SK-N-SH (cell line): ENCODE data around the gene TFF1. TPM values are rescaled to one million over a fixed set of nuclear protein-coding genes. Genes with fewer than 3 reads are reported as not detected.

Experiments
- CTCF ChIA-PET: fragments of 300-600, 350-600 bp; formaldehyde crosslinking; extraction: SDS; loops from one replicate; lab custom pipeline; 2021; lab: Yijun Ruan, JAX
- POLR2A ChIA-PET: fragments of 350-600 bp; sonication (Branson Sonifier 250); formaldehyde crosslinking; extraction: SDS; loops from one replicate; lab custom pipeline; 2020; ENCODE audit warnings: antibody characterized with exemption, inconsistent platforms; lab: Yijun Ruan, JAX
- DNase-seq: peaks from one replicate; pipeline ENCODE4 v3.0.0; 2012
- H2AFZ ChIP-seq: fragments of 200-600 bp; sonication (generic); 2 replicates; pipeline ENCODE4 v1.8.1; 2016; ENCODE audit warnings: antibody characterized with exemption, mild to moderate bottlenecking, low read depth
- H3F3A ChIP-seq: fragments of 200-600 bp; sonication (generic); replicated peaks from 2 replicates; pipeline ENCODE3; 2016; ENCODE audit warnings: antibody characterized with exemption, mild to moderate bottlenecking; ENCODE audit not compliant: insufficient read depth
- H3K27ac ChIP-seq, 2 experiments: fragments of 200-500 bp in 1 of 2; fragments of 200-600 bp in 1 of 2; sonication (Bioruptor generic) in 1 of 2; sonication (generic), shearing (Covaris generic) in 1 of 2; 2 replicates each; pipeline versions ENCODE4 v1.5.1 to v1.6.1; 2014 to 2016; ENCODE audit warnings: low read depth in 2 of 2, inconsistent platforms in 1 of 2, low read length in 1 of 2, mild to moderate bottlenecking in 1 of 2, mixed read lengths in 1 of 2
- H3K27me3 ChIP-seq: fragments of 200-600 bp; sonication (generic), shearing (Covaris generic); 2 replicates; pipeline ENCODE4 v1.6.1; 2016; ENCODE audit warnings: mixed run types; ENCODE audit not compliant: insufficient read depth
- H3K36me3 ChIP-seq, 2 experiments: fragments of 200-500 bp in 1 of 2; fragments of 200-600 bp in 1 of 2; sonication (Bioruptor generic) in 1 of 2; sonication (generic) in 1 of 2; replicated peaks in 1 of 2; 2 replicates each; pipeline versions ENCODE3 to v1.5.1; 2014 to 2016; ENCODE audit warnings: low read length in 1 of 2, mild to moderate bottlenecking in 1 of 2; ENCODE audit not compliant: insufficient read depth in 2 of 2, control insufficient read depth in 1 of 2
- H3K4me1 ChIP-seq, 2 experiments: fragments of 200-500 bp in 1 of 2; fragments of 200-600 bp in 1 of 2; sonication (Bioruptor generic) in 1 of 2; sonication (generic), shearing (Covaris generic) in 1 of 2; 2 replicates each; pipeline versions ENCODE4 v1.5.1 to v1.6.1; 2014 to 2016; ENCODE audit warnings: low read depth in 1 of 2, low read length in 1 of 2, mixed run types in 1 of 2; ENCODE audit not compliant: insufficient read depth in 2 of 2, control insufficient read depth in 1 of 2
- H3K4me2 ChIP-seq: fragments of 200-600 bp; sonication (generic), shearing (Covaris generic); 2 replicates; pipeline ENCODE4 v1.6.1; 2017; ENCODE audit warnings: mixed run types
- H3K4me3 ChIP-seq, 2 experiments: fragments of 200-500 bp in 1 of 2; fragments of 200-600 bp in 1 of 2; sonication (Bioruptor generic) in 1 of 2; sonication (generic), shearing (Covaris generic) in 1 of 2; 2 replicates each; pipeline versions ENCODE4 v1.5.1 to v1.8.1; 2014 to 2016; ENCODE audit warnings: low read depth in 2 of 2, inconsistent platforms in 1 of 2, low read length in 1 of 2, mild to moderate bottlenecking in 1 of 2, mixed read lengths in 1 of 2, moderate library complexity in 1 of 2
- H3K79me2 ChIP-seq: fragments of 200-600 bp; sonication (generic); 2 replicates; pipeline ENCODE4 v1.8.1; 2017; ENCODE audit warnings: mild to moderate bottlenecking; ENCODE audit not compliant: insufficient read depth
- H3K9ac ChIP-seq: fragments of 200-600 bp; sonication (generic); 2 replicates; pipeline ENCODE4 v1.6.1; 2017; ENCODE audit warnings: mixed run types
- H3K9me2 ChIP-seq: fragments of 200-600 bp; sonication (generic); 2 replicates; pipeline ENCODE4 v1.6.1; 2017; ENCODE audit warnings: mixed run types
- H3K9me3 ChIP-seq: fragments of 200-600 bp; sonication (generic); 2 replicates; pipeline ENCODE4 v1.6.1; 2017; ENCODE audit warnings: mixed run types, mild to moderate bottlenecking, moderate library complexity
- H4K20me1 ChIP-seq: fragments of 200-600 bp; sonication (generic); 2 replicates; pipeline ENCODE4 v1.6.1; 2017; ENCODE audit warnings: mild to moderate bottlenecking, mixed run types; ENCODE audit not compliant: insufficient read depth
- CHD2 ChIP-seq: fragments of 150-350 bp; IDR thresholded peaks from 2 replicates; pipeline ENCODE4 v1.6.1; 2018; ENCODE audit warnings: low read length; ENCODE audit not compliant: partially characterized antibody
- ELF1 ChIP-seq: IDR thresholded peaks from 2 replicates; pipeline ENCODE4 v1.4.0; 2012
- EP300 ChIP-seq, 2 experiments: IDR thresholded peaks; 2 replicates each; pipeline versions ENCODE4 v1.4.0 to v1.6.1; 2012; ENCODE audit warnings: borderline replicate concordance in 1 of 2, low read depth in 1 of 2, low read length in 1 of 2
- FOXJ3 ChIP-seq: sonication (generic); formaldehyde crosslinking; IDR thresholded peaks from 2 replicates; pipeline ENCODE4 v1.5.1; 2020; ENCODE audit warnings: mild to moderate bottlenecking, missing genetic modification reagents
- FOXM1 ChIP-seq: IDR thresholded peaks from 2 replicates; pipeline ENCODE4 v1.4.0; 2012; ENCODE audit warnings: low read depth, mild to moderate bottlenecking
- GABPA ChIP-seq: IDR thresholded peaks from 2 replicates; pipeline ENCODE4 v1.4.0; 2012; ENCODE audit warnings: low read depth, mild to moderate bottlenecking
- GATA2 ChIP-seq: sonication (generic); formaldehyde crosslinking; IDR thresholded peaks from 2 replicates; pipeline ENCODE4 v1.5.0; 2020; ENCODE audit warnings: mild to moderate bottlenecking, missing genetic modification reagents
- IRF3 ChIP-seq: fragments of 150-350 bp; IDR thresholded peaks from 2 replicates; pipeline ENCODE4 v1.6.1; 2016; ENCODE audit warnings: mild to moderate bottlenecking, low read depth, low read length
- JUND ChIP-seq: IDR thresholded peaks from 2 replicates; pipeline ENCODE4 v1.4.0; 2012
- NRF1 ChIP-seq: IDR thresholded peaks from 2 replicates; pipeline ENCODE4 v1.6.1; 2012; ENCODE audit warnings: low read depth, mild to moderate bottlenecking, low read length
- RAD21 ChIP-seq: IDR thresholded peaks from 2 replicates; pipeline ENCODE4 v1.6.1; 2012; ENCODE audit warnings: mild to moderate bottlenecking, low read length
- RCOR1 ChIP-seq: fragments of 150-350 bp; IDR thresholded peaks from 2 replicates; pipeline ENCODE4 v1.6.1; 2017; ENCODE audit warnings: antibody characterized with exemption, low read length
- RFX5 ChIP-seq: IDR thresholded peaks from 2 replicates; pipeline ENCODE4 v1.6.1; 2012; ENCODE audit warnings: mild to moderate bottlenecking, improper control_type of control experiment, low read length
- RXRA ChIP-seq: IDR thresholded peaks from 2 replicates; pipeline ENCODE4 v1.4.0; 2012; ENCODE audit warnings: low read depth, mild to moderate bottlenecking, borderline replicate concordance
- SIN3A ChIP-seq: IDR thresholded peaks from 2 replicates; pipeline ENCODE4 v1.6.1; 2012; ENCODE audit warnings: low read depth, mild to moderate bottlenecking, low read length, moderate library complexity, borderline replicate concordance
- TCF12 ChIP-seq: IDR thresholded peaks from 2 replicates; pipeline ENCODE4 v1.4.0; 2012
- TEAD4 ChIP-seq: IDR thresholded peaks from 2 replicates; pipeline ENCODE4 v1.4.0; 2012; ENCODE audit warnings: mild to moderate bottlenecking, borderline replicate concordance; ENCODE audit not compliant: insufficient read depth
- WGBS: methylation state at CpG from one replicate; pipeline ENCODE4 v1.1.6; 2017; ENCODE audit warnings: low lambda C conversion rate; 5-methylcytosine and 5-hydroxymethylcytosine counted together
- polyA plus RNA-seq, 3 experiments: library from polyadenylated mRNA; depleted of rRNA; stranded (reverse); fragments of >200 nt; gene quantifications; 2 replicates each; pipeline ENCODE4 v1.2.3, GENCODE V29; 2012
- TF ChIP-seq, protein P1 (sequence below): IDR thresholded peaks from 2 replicates; pipeline ENCODE4 v1.4.0; 2012; ENCODE audit warnings: low read depth, borderline replicate concordance
- TF ChIP-seq, protein P2 (sequence below): fragments of 200-600 bp; sonication (generic); IDR thresholded peaks from 2 replicates; pipeline ENCODE4 v1.6.1; 2017; ENCODE audit warnings: antibody characterized with exemption, mild to moderate bottlenecking, moderate library complexity

Gene TFF1
- polyA plus RNA-seq, 1 of the 3 experiments (the other 2 are of a cell fraction): not detected

GRCh38 chr21:42350927-42351426 is 15.4 kb downstream of the TFF1 start, which contains the start of gene TFF2:
Gene TFF2 (minus strand): TSS chr21:42350994. CDS start chr21:42350957, 37 bp downstream.
- no peak within 1 kb of the TSS for H2AFZ ChIP-seq

DNA sequence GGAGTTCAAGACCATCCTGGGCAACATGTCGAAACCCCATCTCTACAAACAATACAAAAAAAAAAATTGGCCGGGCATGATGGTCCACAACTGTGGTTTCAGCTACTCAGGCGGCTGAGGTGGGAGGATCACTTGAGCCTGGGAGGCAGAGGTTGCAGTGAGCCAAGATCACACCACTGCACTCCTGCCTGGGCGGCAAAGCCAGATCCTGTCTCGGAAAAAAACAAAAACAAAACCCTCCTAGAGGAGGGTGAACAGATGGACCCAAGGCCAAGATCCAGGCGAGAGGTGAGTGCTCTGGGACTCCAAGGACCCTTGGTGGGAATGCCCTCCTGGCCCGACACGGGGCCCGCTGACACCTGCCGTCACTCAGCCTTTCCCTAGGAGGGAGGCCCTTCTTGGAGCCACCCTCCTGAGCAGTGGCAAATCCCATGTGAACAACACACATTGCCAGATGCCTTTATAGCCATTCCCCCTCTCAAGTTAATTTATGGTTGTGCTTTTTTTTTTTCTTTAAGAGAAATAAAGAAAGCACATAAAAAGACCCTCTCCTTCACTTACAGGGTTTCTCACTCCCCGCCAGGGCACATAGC is 15.9 kb downstream of the TFF1 start:
- TF ChIP-seq RFX5 (no peak), JUND (no peak), RAD21 (no peak), ELF1 (no peak), SIN3A (no peak), TEAD4 (no peak), FOXM1 (no peak), FOXJ3 (CRISPR knock-in tag) (no peak), GABPA (no peak), IRF3 (no peak), EP300 (IDR thresholded peaks at IDR 0.05; ENCODE audit: borderline replicate concordance in 1 of 2, low read depth in 1 of 2, low read length in 1 of 2) (no peak), CHD2 (no peak), RXRA (no peak), GATA2 (CRISPR knock-in tag) (no peak)
- TF ChIP-seq, protein P1, sequence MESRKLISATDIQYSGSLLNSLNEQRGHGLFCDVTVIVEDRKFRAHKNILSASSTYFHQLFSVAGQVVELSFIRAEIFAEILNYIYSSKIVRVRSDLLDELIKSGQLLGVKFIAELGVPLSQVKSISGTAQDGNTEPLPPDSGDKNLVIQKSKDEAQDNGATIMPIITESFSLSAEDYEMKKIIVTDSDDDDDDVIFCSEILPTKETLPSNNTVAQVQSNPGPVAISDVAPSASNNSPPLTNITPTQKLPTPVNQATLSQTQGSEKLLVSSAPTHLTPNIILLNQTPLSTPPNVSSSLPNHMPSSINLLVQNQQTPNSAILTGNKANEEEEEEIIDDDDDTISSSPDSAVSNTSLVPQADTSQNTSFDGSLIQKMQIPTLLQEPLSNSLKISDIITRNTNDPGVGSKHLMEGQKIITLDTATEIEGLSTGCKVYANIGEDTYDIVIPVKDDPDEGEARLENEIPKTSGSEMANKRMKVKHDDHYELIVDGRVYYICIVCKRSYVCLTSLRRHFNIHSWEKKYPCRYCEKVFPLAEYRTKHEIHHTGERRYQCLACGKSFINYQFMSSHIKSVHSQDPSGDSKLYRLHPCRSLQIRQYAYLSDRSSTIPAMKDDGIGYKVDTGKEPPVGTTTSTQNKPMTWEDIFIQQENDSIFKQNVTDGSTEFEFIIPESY: no peak
- TF ChIP-seq, all 33 proteins: peak for 0

More at GRCh38 chr21:42350927-42351426, 15.4 kb downstream of the TFF1 start, which contains the start of gene TFF2:
- DNase-seq: no peak
- H3K27me3 ChIP-seq: no peaks in the 10 kb centered on the region
- H3K4me1 ChIP-seq: no peaks in the 10 kb centered on the region
- TF ChIP-seq, protein P1: no peak
- TF ChIP-seq GABPA (no peak), RCOR1 (no peak), TCF12 (no peak), NRF1 (no peak)
- TF ChIP-seq, protein P2, sequence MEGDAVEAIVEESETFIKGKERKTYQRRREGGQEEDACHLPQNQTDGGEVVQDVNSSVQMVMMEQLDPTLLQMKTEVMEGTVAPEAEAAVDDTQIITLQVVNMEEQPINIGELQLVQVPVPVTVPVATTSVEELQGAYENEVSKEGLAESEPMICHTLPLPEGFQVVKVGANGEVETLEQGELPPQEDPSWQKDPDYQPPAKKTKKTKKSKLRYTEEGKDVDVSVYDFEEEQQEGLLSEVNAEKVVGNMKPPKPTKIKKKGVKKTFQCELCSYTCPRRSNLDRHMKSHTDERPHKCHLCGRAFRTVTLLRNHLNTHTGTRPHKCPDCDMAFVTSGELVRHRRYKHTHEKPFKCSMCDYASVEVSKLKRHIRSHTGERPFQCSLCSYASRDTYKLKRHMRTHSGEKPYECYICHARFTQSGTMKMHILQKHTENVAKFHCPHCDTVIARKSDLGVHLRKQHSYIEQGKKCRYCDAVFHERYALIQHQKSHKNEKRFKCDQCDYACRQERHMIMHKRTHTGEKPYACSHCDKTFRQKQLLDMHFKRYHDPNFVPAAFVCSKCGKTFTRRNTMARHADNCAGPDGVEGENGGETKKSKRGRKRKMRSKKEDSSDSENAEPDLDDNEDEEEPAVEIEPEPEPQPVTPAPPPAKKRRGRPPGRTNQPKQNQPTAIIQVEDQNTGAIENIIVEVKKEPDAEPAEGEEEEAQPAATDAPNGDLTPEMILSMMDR: no peak
- H3F3A ChIP-seq: no peaks in the 10 kb centered on the region
- ChIA-PET POLR2A (no interaction called here), CTCF (interaction anchor here (0.9 kb wide), 1 partner anchor 14 kb away, joined by 3 read pairs; no protein-coding TSS in a partner anchor)
- no peaks in the 10 kb centered on the region for H3K36me3 ChIP-seq
- H3K9me3 ChIP-seq: no peaks in the 10 kb centered on the region; the same call in 1 of the 2 replicates
- no peaks in the 10 kb centered on the region for H4K20me1 ChIP-seq
- no peak within 1 kb of the TSS for H3K4me3 ChIP-seq
- no peak within 1 kb of the TSS for H3K4me2 ChIP-seq
- no peaks in the 10 kb centered on the region for H3K9me2 ChIP-seq
- H3K79me2 ChIP-seq: no peaks in the 10 kb centered on the region
- H3K27ac ChIP-seq: no peak within 1 kb of the TSS
- no peak within 1 kb of the TSS for H3K9ac ChIP-seq
- 33% methylated on average over 9 of the region's 13 CpGs for WGBS

More for the DNA sequence above, 15.9 kb downstream of the TFF1 start:
- POLR2A ChIA-PET: no interaction called here
- H3K9me2 ChIP-seq: no peaks in the 10 kb centered on the region
- H3K4me2 ChIP-seq: no peak overlapping the region
- no peak overlapping the region for H2AFZ ChIP-seq
- H3K4me1 ChIP-seq: no peaks in the 10 kb centered on the region
- H3K9me3 ChIP-seq: no peaks in the 10 kb centered on the region; the same call in 1 of the 2 replicates
- no peak overlapping the region for H3K27ac ChIP-seq
- WGBS: 60% methylated on average over 6 of the region's 11 CpGs
- no peak for DNase-seq
- H3K27me3 ChIP-seq: no peaks in the 10 kb centered on the region
- H3K9ac ChIP-seq: no peak overlapping the region
- H3K36me3 ChIP-seq: no peaks in the 10 kb centered on the region
- no peak overlapping the region for H3K4me3 ChIP-seq
- no peaks in the 10 kb centered on the region for H4K20me1 ChIP-seq
- H3F3A ChIP-seq: no peaks in the 10 kb centered on the region
- H3K79me2 ChIP-seq: no peaks in the 10 kb centered on the region
- CTCF ChIA-PET: interaction anchor here (0.6 kb wide), 1 partner anchor 591 kb away, joined by 3 read pairs; no protein-coding TSS in a partner anchor
